CD4-positive, alpha-beta T cell treated with Interferon gamma for 1 hour (primary cell): ENCODE measurements around the gene AMPD2.
A peak's percentile ranks its signal among the peaks of the same experiment; 100 is the strongest.

Experiments
- DNase-seq: peaks from one replicate; pipeline ENCODE4 v3.0.0-alpha.2; 2020

AMPD2 gene

GRCh38 chr1:109630898-109631512, 11.4 kb downstream of the AMPD2 start:
- DNase-seq = no peak

GRCh38 chr1:109631513-109632505, 12.2 kb downstream of the AMPD2 start:
- DNase-seq = no peak

- no peak for DNase-seq
Observed at GRCh38 chr1:109632671-109633346, 13.2 kb downstream of the AMPD2 start.

- no peak for DNase-seq
Observed at GRCh38 chr1:109634292-109634691, 14.7 kb downstream of the AMPD2 start.

GRCh38 chr1:109634771-109635750, 15.4 kb downstream of the AMPD2 start:
- no peak for DNase-seq

- no peak for DNase-seq
Observed at GRCh38 chr1:109635862-109636200, 16.2 kb downstream of the AMPD2 start.

GRCh38 chr1:109636201-109636952, 16.7 kb downstream of the AMPD2 start:
- no peak for DNase-seq

GRCh38 chr1:109637446-109637845, 17.8 kb downstream of the AMPD2 start:
- no peak for DNase-seq

- DNase-seq = no peak
Observed at GRCh38 chr1:109639063-109639840, 19.6 kb downstream of the AMPD2 start.

GRCh38 chr1:109639841-109640184, 20.2 kb downstream of the AMPD2 start:
- no peak for DNase-seq

- peak; percentile 78 for DNase-seq
Observed at GRCh38 chr1:109640285-109640865, 20.7 kb downstream of the AMPD2 start.

GRCh38 chr1:109641078-109641740, 21.6 kb downstream of the AMPD2 start:
- DNase-seq = no peak

- DNase-seq = no peak
Observed at GRCh38 chr1:109641861-109642260, 22.2 kb downstream of the AMPD2 start.

GRCh38 chr1:109642626-109643025, 23.0 kb downstream of the AMPD2 start:
- no peak for DNase-seq

GRCh38 chr1:109643385-109644230, 24.0 kb downstream of the AMPD2 start:
- peak; percentile 79 for DNase-seq

- no peak for DNase-seq
Observed at GRCh38 chr1:109644670-109645069, 25.0 kb downstream of the AMPD2 start.

GRCh38 chr1:109649491-109649914, 29.9 kb downstream of the AMPD2 start:
- DNase-seq = no peak

- DNase-seq = no peak
Observed at GRCh38 chr1:109650609-109651008, 31.0 kb downstream of the AMPD2 start.

- DNase-seq = no peak
Observed at GRCh38 chr1:109652402-109652801, 32.8 kb downstream of the AMPD2 start.
